ENCODE data around the gene GNMT. TPM values are rescaled to one million over a fixed set of nuclear protein-coding genes. Genes with fewer than 3 reads are reported as not detected.

Gene GNMT
- total RNA-seq, 1 experiment from 2014 or later: not detected

DNA sequence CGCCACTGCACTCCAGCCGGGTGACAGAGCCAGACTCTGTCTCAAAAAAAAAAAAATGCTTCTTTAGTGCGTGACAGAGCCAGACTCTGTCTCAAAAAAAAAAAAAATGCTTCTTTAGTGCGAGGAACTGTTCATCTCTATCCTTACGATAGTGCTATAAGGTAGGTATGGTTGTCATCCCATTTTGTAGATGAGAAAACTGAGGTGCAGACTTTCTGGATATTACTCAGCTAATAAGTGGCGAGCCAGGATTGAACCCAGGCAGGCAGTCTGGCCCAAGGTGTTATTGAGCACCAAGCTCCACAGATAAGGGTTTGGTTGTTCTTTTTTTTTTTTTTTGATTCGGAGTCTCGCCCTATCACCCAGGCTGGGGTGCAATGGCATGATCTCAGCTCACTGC is 41.3 kb downstream of the GNMT start:
- H3K4me1 Mint-ChIP-seq (ENCODE audit: low read depth, unreplicated experiment): no peaks in the 10 kb centered on the region
- Histone ChIP-seq H3K4me1 (no peaks in the 10 kb centered on the region), H3K9me3 (no peaks in the 10 kb centered on the region), H3K27me3 (replicated peaks; ENCODE audit: control insufficient read depth, insufficient read depth, low read length) (no peaks in the 10 kb centered on the region), H3K4me3 (ENCODE audit: low read depth, low read length) (no peak overlapping the region), H3K36me3 (ENCODE audit: control insufficient read depth, insufficient read depth, low read length) (no peaks in the 10 kb centered on the region)
- no peak overlapping the region for H3K4me3 Mint-ChIP-seq (ENCODE audit: unreplicated experiment)
- H3K36me3 Mint-ChIP-seq (ENCODE audit: insufficient read depth, unreplicated experiment): peaks cover 18% of the 10 kb centered on the region
- POLR2A ChIA-PET: interaction anchor here (1.0 kb wide), 1 partner anchor 11 kb away, joined by 6 read pairs; no protein-coding TSS in a partner anchor
- no peaks in the 10 kb centered on the region for H3K9me3 Mint-ChIP-seq (ENCODE audit: unreplicated experiment)
- H3K27me3 Mint-ChIP-seq (ENCODE audit: insufficient read depth, unreplicated experiment): no peaks in the 10 kb centered on the region
- no peak for DNase-seq
- TF ChIP-seq CTCF (IDR thresholded peaks at IDR 0.05; ENCODE audit: insufficient read depth in 1 of 2, low read depth in 1 of 2, low read length in 1 of 2, severe bottlenecking in 1 of 2, unreplicated experiment in 1 of 2): no peak
- CTCF ChIA-PET: interaction anchor here (0.6 to 0.7 kb wide), 2 partner anchors 96 to 1471 kb away, joined by 4 to 8 read pairs; no protein-coding TSS in a partner anchor
- intact Hi-C loops (cut with micrococcal nuclease; ENCODE audit: unreplicated experiment): no loop called here
- no peak overlapping the region for H3K27ac Mint-ChIP-seq (ENCODE audit: unreplicated experiment)
- no TSS peak for BruUV-seq (replicated peaks)

GRCh38 chr6:43005844-43006243 is 45.3 kb downstream of the GNMT start:
- Histone ChIP-seq H3K36me3 (ENCODE audit: control insufficient read depth, insufficient read depth, low read length) (peaks cover 3% of the 10 kb centered on the region), H3K9me3 (no peaks in the 10 kb centered on the region), H3K4me3 (ENCODE audit: low read depth, low read length) (no peak overlapping the region), H3K27me3 (replicated peaks; ENCODE audit: control insufficient read depth, insufficient read depth, low read length) (no peaks in the 10 kb centered on the region), H3K4me1 (no peaks in the 10 kb centered on the region)
- intact Hi-C loops (cut with micrococcal nuclease; ENCODE audit: unreplicated experiment): no loop called here
- CTCF ChIA-PET: no interaction called here
- POLR2A ChIA-PET: interaction anchor here (0.6 kb wide), 1 partner anchor 76 kb away, joined by 3 read pairs; no protein-coding TSS in a partner anchor
- BruUV-seq (replicated peaks): no TSS peak
- H3K4me1 Mint-ChIP-seq (ENCODE audit: low read depth, unreplicated experiment): no peaks in the 10 kb centered on the region
- no peaks in the 10 kb centered on the region for H3K27me3 Mint-ChIP-seq (ENCODE audit: insufficient read depth, unreplicated experiment)
- no peak for DNase-seq
- no peak overlapping the region for H3K27ac Mint-ChIP-seq (ENCODE audit: unreplicated experiment)
- H3K4me3 Mint-ChIP-seq (ENCODE audit: unreplicated experiment): no peak overlapping the region
- no peak for TF ChIP-seq CTCF (IDR thresholded peaks at IDR 0.05; ENCODE audit: insufficient read depth in 1 of 2, low read depth in 1 of 2, low read length in 1 of 2, severe bottlenecking in 1 of 2, unreplicated experiment in 1 of 2)
- no peaks in the 10 kb centered on the region for H3K9me3 Mint-ChIP-seq (ENCODE audit: unreplicated experiment)
- H3K36me3 Mint-ChIP-seq (ENCODE audit: insufficient read depth, unreplicated experiment): peaks cover 42% of the 10 kb centered on the region

GRCh38 chr6:43006251-43006650 is 45.7 kb downstream of the GNMT start:
- H3K36me3 Mint-ChIP-seq (ENCODE audit: insufficient read depth, unreplicated experiment): peaks cover 46% of the 10 kb centered on the region
- no peak overlapping the region for H3K4me3 Mint-ChIP-seq (ENCODE audit: unreplicated experiment)
- H3K4me3 ChIP-seq (ENCODE audit: low read depth, low read length): no peak overlapping the region
- no peak for DNase-seq
- ChIA-PET CTCF (no interaction called here), POLR2A (interaction anchor here (0.6 kb wide), 1 partner anchor 77 kb away, joined by 3 read pairs; no protein-coding TSS in a partner anchor)
- no peaks in the 10 kb centered on the region for H3K4me1 Mint-ChIP-seq (ENCODE audit: low read depth, unreplicated experiment)
- no TSS peak for BruUV-seq (replicated peaks)
- H3K36me3 ChIP-seq (ENCODE audit: control insufficient read depth, insufficient read depth, low read length): peaks cover 3% of the 10 kb centered on the region
- intact Hi-C loops (cut with micrococcal nuclease; ENCODE audit: unreplicated experiment): no loop called here
- no peaks in the 10 kb centered on the region for H3K9me3 ChIP-seq
- H3K27me3 ChIP-seq (replicated peaks; ENCODE audit: control insufficient read depth, insufficient read depth, low read length): no peaks in the 10 kb centered on the region
- H3K4me1 ChIP-seq: no peaks in the 10 kb centered on the region
- TF ChIP-seq CTCF (IDR thresholded peaks at IDR 0.05; ENCODE audit: insufficient read depth in 1 of 2, low read depth in 1 of 2, low read length in 1 of 2, severe bottlenecking in 1 of 2, unreplicated experiment in 1 of 2): no peak
- H3K27ac Mint-ChIP-seq (ENCODE audit: unreplicated experiment): no peak overlapping the region
- no peaks in the 10 kb centered on the region for H3K9me3 Mint-ChIP-seq (ENCODE audit: unreplicated experiment)
- no peaks in the 10 kb centered on the region for H3K27me3 Mint-ChIP-seq (ENCODE audit: insufficient read depth, unreplicated experiment)
